Prostate gland (tissue), 2 donors: ENCODE data around the gene ARPP21.

ENCODE experiments used
- CTCF ChIP-seq, 4 experiments: fragments of 200-600 bp in 2 of 4; fragments of 450-650 bp in 2 of 4; sonication (generic) in 2 of 4; IDR thresholded peaks; 1 replicate in 3 of 4; 2 replicates in 1 of 4; pipeline ENCODE4 v1.5.1; 2016 to 2019; ENCODE audit warnings: antibody characterized with exemption in 4 of 4, mild to moderate bottlenecking in 2 of 4, moderate library complexity in 2 of 4
- POLR2A ChIP-seq: fragments of 450-650 bp; IDR thresholded peaks from one replicate; pipeline ENCODE4 v1.6.1; 2016; ENCODE audit warnings: antibody characterized with exemption, mild to moderate bottlenecking
- POLR2AphosphoS5 ChIP-seq: sonication (generic); formaldehyde crosslinking; IDR thresholded peaks from one replicate; pipeline ENCODE4 v1.6.1; 2017; ENCODE audit warnings: antibody characterized with exemption

GRCh38 chr3:35675621-35676020, 36.3 kb downstream of the ARPP21 start:
- TF ChIP-seq CTCF (IDR thresholded peaks at IDR 0.05) (no peak), POLR2AphosphoS5 (no peak), POLR2A (no peak)
